ENCODE data around the gene LACTBL1.

LACTBL1 gene

GRCh38 chr1:22953057-22953739 lies 19.5 kb downstream of the LACTBL1 start:
- ATAC-seq, result no peak
- TF ChIP-seq ZC3H10 (CRISPR knock-in tag; IDR thresholded peaks at IDR 0.05) (no peak), OSR1 (CRISPR knock-in tag; IDR thresholded peaks at IDR 0.05) (no peak), ESRRG (CRISPR knock-in tag; IDR thresholded peaks at IDR 0.05) (no peak), TCF4 (CRISPR knock-in tag; IDR thresholded peaks at IDR 0.05; ENCODE audit: borderline replicate concordance) (no peak), ZNF8 (CRISPR knock-in tag; IDR thresholded peaks at IDR 0.05) (no peak), ARNTL (CRISPR knock-in tag; IDR thresholded peaks at IDR 0.05; ENCODE audit: borderline replicate concordance, low read depth) (no peak), CSDC2 (CRISPR knock-in tag; IDR thresholded peaks at IDR 0.05) (no peak), ZNF70 (CRISPR knock-in tag; IDR thresholded peaks at IDR 0.05) (no peak)
- TF ChIP-seq, protein P1, sequence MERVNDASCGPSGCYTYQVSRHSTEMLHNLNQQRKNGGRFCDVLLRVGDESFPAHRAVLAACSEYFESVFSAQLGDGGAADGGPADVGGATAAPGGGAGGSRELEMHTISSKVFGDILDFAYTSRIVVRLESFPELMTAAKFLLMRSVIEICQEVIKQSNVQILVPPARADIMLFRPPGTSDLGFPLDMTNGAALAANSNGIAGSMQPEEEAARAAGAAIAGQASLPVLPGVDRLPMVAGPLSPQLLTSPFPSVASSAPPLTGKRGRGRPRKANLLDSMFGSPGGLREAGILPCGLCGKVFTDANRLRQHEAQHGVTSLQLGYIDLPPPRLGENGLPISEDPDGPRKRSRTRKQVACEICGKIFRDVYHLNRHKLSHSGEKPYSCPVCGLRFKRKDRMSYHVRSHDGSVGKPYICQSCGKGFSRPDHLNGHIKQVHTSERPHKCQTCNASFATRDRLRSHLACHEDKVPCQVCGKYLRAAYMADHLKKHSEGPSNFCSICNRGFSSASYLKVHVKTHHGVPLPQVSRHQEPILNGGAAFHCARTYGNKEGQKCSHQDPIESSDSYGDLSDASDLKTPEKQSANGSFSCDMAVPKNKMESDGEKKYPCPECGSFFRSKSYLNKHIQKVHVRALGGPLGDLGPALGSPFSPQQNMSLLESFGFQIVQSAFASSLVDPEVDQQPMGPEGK (CRISPR knock-in tag; IDR thresholded peaks at IDR 0.05; ENCODE audit: borderline replicate concordance), result no peak

DNA sequence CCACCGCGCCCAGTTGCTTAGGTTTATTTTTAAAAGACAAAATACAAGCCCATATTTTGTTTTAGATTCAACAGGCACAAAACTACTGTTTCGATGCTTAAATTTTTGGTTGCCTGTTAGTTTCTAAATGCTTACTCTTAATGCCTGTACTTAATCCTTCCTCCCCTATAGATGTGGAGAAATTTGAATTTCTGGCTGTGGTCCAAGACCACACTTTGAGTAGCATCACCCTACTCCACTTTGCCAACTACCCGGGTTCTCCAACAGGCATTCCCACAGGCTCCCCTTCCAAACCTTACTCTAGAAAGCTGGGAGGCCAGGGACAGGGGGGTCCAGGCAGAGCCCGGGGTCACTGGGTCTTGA lies 20.0 kb downstream of the LACTBL1 start:
- ATAC-seq, result no peak
- no peak for TF ChIP-seq TOX (CRISPR knock-in tag; IDR thresholded peaks at IDR 0.05; ENCODE audit: borderline replicate concordance)
- TF ChIP-seq, protein P2, sequence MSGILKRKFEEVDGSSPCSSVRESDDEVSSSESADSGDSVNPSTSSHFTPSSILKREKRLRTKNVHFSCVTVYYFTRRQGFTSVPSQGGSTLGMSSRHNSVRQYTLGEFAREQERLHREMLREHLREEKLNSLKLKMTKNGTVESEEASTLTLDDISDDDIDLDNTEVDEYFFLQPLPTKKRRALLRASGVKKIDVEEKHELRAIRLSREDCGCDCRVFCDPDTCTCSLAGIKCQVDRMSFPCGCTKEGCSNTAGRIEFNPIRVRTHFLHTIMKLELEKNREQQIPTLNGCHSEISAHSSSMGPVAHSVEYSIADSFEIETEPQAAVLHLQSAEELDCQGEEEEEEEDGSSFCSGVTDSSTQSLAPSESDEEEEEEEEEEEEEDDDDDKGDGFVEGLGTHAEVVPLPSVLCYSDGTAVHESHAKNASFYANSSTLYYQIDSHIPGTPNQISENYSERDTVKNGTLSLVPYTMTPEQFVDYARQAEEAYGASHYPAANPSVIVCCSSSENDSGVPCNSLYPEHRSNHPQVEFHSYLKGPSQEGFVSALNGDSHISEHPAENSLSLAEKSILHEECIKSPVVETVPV (CRISPR knock-in tag; IDR thresholded peaks at IDR 0.05), result no peak
- TF ChIP-seq ZC3H10 (CRISPR knock-in tag; IDR thresholded peaks at IDR 0.05), result no peak
- TF ChIP-seq, protein P3, sequence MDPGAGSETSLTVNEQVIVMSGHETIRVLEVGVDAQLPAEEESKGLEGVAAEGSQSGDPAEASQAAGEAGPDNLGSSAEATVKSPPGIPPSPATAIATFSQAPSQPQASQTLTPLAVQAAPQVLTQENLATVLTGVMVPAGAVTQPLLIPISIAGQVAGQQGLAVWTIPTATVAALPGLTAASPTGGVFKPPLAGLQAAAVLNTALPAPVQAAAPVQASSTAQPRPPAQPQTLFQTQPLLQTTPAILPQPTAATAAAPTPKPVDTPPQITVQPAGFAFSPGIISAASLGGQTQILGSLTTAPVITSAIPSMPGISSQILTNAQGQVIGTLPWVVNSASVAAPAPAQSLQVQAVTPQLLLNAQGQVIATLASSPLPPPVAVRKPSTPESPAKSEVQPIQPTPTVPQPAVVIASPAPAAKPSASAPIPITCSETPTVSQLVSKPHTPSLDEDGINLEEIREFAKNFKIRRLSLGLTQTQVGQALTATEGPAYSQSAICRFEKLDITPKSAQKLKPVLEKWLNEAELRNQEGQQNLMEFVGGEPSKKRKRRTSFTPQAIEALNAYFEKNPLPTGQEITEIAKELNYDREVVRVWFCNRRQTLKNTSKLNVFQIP (CRISPR knock-in tag; IDR thresholded peaks at IDR 0.05; ENCODE audit: borderline replicate concordance, low read depth), result no peak
- no peak for TF ChIP-seq BACH2 (CRISPR knock-in tag; IDR thresholded peaks at IDR 0.05; ENCODE audit: borderline replicate concordance)
- TF ChIP-seq, protein P1 (CRISPR knock-in tag; IDR thresholded peaks at IDR 0.05; ENCODE audit: borderline replicate concordance), result no peak
- no peak for TF ChIP-seq ZFP30 (CRISPR knock-in tag; IDR thresholded peaks at IDR 0.05)
- no peak for TF ChIP-seq ZNF565 (CRISPR knock-in tag; conservative IDR thresholded peaks at IDR 0.05; ENCODE audit: low read depth)
- TF ChIP-seq PPARA (CRISPR knock-in tag; IDR thresholded peaks at IDR 0.05; ENCODE audit: borderline replicate concordance), result no peak
- no peak for TF ChIP-seq TSHZ2 (CRISPR knock-in tag; IDR thresholded peaks at IDR 0.05)
- TF ChIP-seq ISL1 (CRISPR knock-in tag; IDR thresholded peaks at IDR 0.05), result no peak
- no peak for TF ChIP-seq ZNF70 (CRISPR knock-in tag; IDR thresholded peaks at IDR 0.05)
- TF ChIP-seq ESRRG (CRISPR knock-in tag; IDR thresholded peaks at IDR 0.05), result no peak
- TF ChIP-seq RARB (CRISPR knock-in tag; IDR thresholded peaks at IDR 0.05), result no peak
- no peak for TF ChIP-seq ZNF8 (CRISPR knock-in tag; IDR thresholded peaks at IDR 0.05)
- no peak for TF ChIP-seq CREB5 (CRISPR knock-in tag; IDR thresholded peaks at IDR 0.05; ENCODE audit: low read depth)
- no peak for TF ChIP-seq ARNTL (CRISPR knock-in tag; IDR thresholded peaks at IDR 0.05; ENCODE audit: borderline replicate concordance, low read depth)
- TF ChIP-seq OSR1 (CRISPR knock-in tag; IDR thresholded peaks at IDR 0.05), result no peak

Data from SK-N-SH treated with all-trans-retinoic acid at 6 μM for 48 hours (cell line).